ENCODE data around the gene TSSK6.
A peak's percentile ranks its signal among the peaks of the same experiment; 100 is the strongest.

Gene TSSK6

GRCh38 chr19:19525611-19526380 is 10.4 kb upstream of the TSSK6 start:
- H3K27me3 ChIP-seq (ENCODE audit: control insufficient read depth, insufficient read depth, low read length) = no peaks in the 10 kb centered on the region
- peaks cover 3% of the 10 kb centered on the region for H3K4me1 ChIP-seq
- H2AFZ ChIP-seq = no peak overlapping the region
- no peak overlapping the region for H3K4me2 ChIP-seq (ENCODE audit: low read length)
- H3K4me3 ChIP-seq (ENCODE audit: low read depth, low read length) = no peak overlapping the region
- H3K9me3 ChIP-seq (ENCODE audit: control insufficient read depth, low read length) = no peaks in the 10 kb centered on the region
- no peak overlapping the region for H3K27ac ChIP-seq
- peaks cover 14% of the 10 kb centered on the region for H3K79me2 ChIP-seq
- no peak for TF ChIP-seq CTCF (IDR thresholded peaks at IDR 0.05)
- no peaks in the 10 kb centered on the region for H3K36me3 ChIP-seq (ENCODE audit: control insufficient read depth, insufficient read depth, low read length)
- no peak overlapping the region for H3K9ac ChIP-seq

- TF ChIP-seq CTCF (IDR thresholded peaks at IDR 0.05) = no peak
- Histone ChIP-seq H3K79me2 (peaks cover 27% of the 10 kb centered on the region), H3K36me3 (ENCODE audit: control insufficient read depth, insufficient read depth, low read length) (no peaks in the 10 kb centered on the region), H2AFZ (no peak overlapping the region), H3K4me3 (ENCODE audit: low read depth, low read length) (no peak overlapping the region), H3K4me1 (peaks cover 3% of the 10 kb centered on the region), H3K4me2 (ENCODE audit: low read length) (no peak overlapping the region), H3K9me3 (ENCODE audit: control insufficient read depth, low read length) (no peaks in the 10 kb centered on the region), H3K27me3 (ENCODE audit: control insufficient read depth, insufficient read depth, low read length) (no peaks in the 10 kb centered on the region), H3K9ac (no peak overlapping the region), H3K27ac (no peak overlapping the region)
Observed at GRCh38 chr19:19524053-19524452, 8.7 kb upstream of the TSSK6 start.

- Histone ChIP-seq H3K4me1 (peaks cover 3% of the 10 kb centered on the region), H3K27me3 (ENCODE audit: control insufficient read depth, insufficient read depth, low read length) (no peaks in the 10 kb centered on the region), H3K4me2 (ENCODE audit: low read length) (no peak overlapping the region), H2AFZ (no peak overlapping the region), H3K4me3 (ENCODE audit: low read depth, low read length) (no peak overlapping the region), H3K9ac (no peak overlapping the region), H3K36me3 (ENCODE audit: control insufficient read depth, insufficient read depth, low read length) (no peaks in the 10 kb centered on the region), H3K9me3 (ENCODE audit: control insufficient read depth, low read length) (no peaks in the 10 kb centered on the region), H3K27ac (no peak overlapping the region), H3K79me2 (peaks cover 31% of the 10 kb centered on the region)
- no peak for TF ChIP-seq CTCF (IDR thresholded peaks at IDR 0.05)
Observed at GRCh38 chr19:19523177-19523576, 7.8 kb upstream of the TSSK6 start.

GRCh38 chr19:19520989-19521388 is 5.6 kb upstream of the TSSK6 start:
- Histone ChIP-seq H3K27ac (no peak overlapping the region), H3K79me2 (peaks cover 47% of the 10 kb centered on the region), H3K4me1 (peaks cover 10% of the 10 kb centered on the region), H3K9me3 (ENCODE audit: control insufficient read depth, low read length) (no peaks in the 10 kb centered on the region), H3K27me3 (ENCODE audit: control insufficient read depth, insufficient read depth, low read length) (no peaks in the 10 kb centered on the region), H3K4me2 (ENCODE audit: low read length) (no peak overlapping the region), H3K4me3 (ENCODE audit: low read depth, low read length) (no peak overlapping the region), H2AFZ (no peak overlapping the region), H3K36me3 (ENCODE audit: control insufficient read depth, insufficient read depth, low read length) (no peaks in the 10 kb centered on the region), H3K9ac (no peak overlapping the region)
- TF ChIP-seq CTCF (IDR thresholded peaks at IDR 0.05) = no peak

- Histone ChIP-seq H3K79me2 (peaks cover 41% of the 10 kb centered on the region), H2AFZ (no peak overlapping the region), H3K4me3 (ENCODE audit: low read depth, low read length) (peak overlapping the region; percentile 82), H3K9ac (no peak overlapping the region), H3K4me1 (peaks cover 10% of the 10 kb centered on the region), H3K27me3 (ENCODE audit: control insufficient read depth, insufficient read depth, low read length) (no peaks in the 10 kb centered on the region), H3K27ac (no peak overlapping the region), H3K36me3 (ENCODE audit: control insufficient read depth, insufficient read depth, low read length) (no peaks in the 10 kb centered on the region), H3K9me3 (ENCODE audit: control insufficient read depth, low read length) (no peaks in the 10 kb centered on the region), H3K4me2 (ENCODE audit: low read length) (peak overlapping the region; percentile 72)
- no peak for TF ChIP-seq CTCF (IDR thresholded peaks at IDR 0.05)
Observed at GRCh38 chr19:19517235-19517619, 1.9 kb upstream of the TSSK6 start.

Data from parathyroid adenoma (tissue), 2 donors.